Endothelial cell of umbilical vein (primary cell): Measurements from ENCODE around the gene SPO11.

Experiments used
- CTCF ChIP-seq, 2 donors: IDR thresholded peaks; 1 replicate in 1 of 2; 2 replicates in 1 of 2; pipeline ENCODE4 v1.5.1; 2011; ENCODE audit warnings: low read length in 2 of 2, mild to moderate bottlenecking in 2 of 2, moderate library complexity in 2 of 2, control low read depth in 1 of 2, inconsistent platforms in 1 of 2, low read depth in 1 of 2; ENCODE audit not compliant: insufficient read depth in 1 of 2; ENCODE audit errors: extremely low read depth in 1 of 2
- EZH2 ChIP-seq: IDR thresholded peaks from 2 replicates; pipeline ENCODE4 v1.6.1; 2012; ENCODE audit warnings: borderline replicate concordance, low read depth, mild to moderate bottlenecking, moderate library complexity, low read length, inconsistent platforms; ENCODE audit not compliant: severe bottlenecking
- FOS ChIP-seq: IDR thresholded peaks from 2 replicates; pipeline ENCODE4 v1.6.1; 2011; ENCODE audit warnings: mild to moderate bottlenecking, low read length, moderate library complexity, borderline replicate concordance; ENCODE audit not compliant: insufficient read depth
- GATA2 ChIP-seq: IDR thresholded peaks from 2 replicates; pipeline ENCODE4 v1.7.0; 2011; ENCODE audit warnings: low read depth, mild to moderate bottlenecking, moderate library complexity, mixed read lengths, low read length; ENCODE audit not compliant: insufficient read length, insufficient read depth
- JUN ChIP-seq: IDR thresholded peaks from 2 replicates; pipeline ENCODE4 v1.6.1; 2011; ENCODE audit warnings: borderline replicate concordance, low read depth; ENCODE audit not compliant: insufficient read length, insufficient read depth
- MYC ChIP-seq: IDR thresholded peaks from one replicate; pipeline ENCODE4 v1.6.1; 2011; ENCODE audit warnings: mild to moderate bottlenecking, low read depth, low read length
- POLR2A ChIP-seq: IDR thresholded peaks from 2 replicates; pipeline ENCODE4 v1.6.1; 2012; ENCODE audit warnings: low read depth, mild to moderate bottlenecking, control low read depth, low read length
- POLR2AphosphoS5 ChIP-seq: IDR thresholded peaks from 2 replicates; pipeline ENCODE4 v1.6.1; 2012; ENCODE audit warnings: low read depth, mild to moderate bottlenecking, control low read depth, low read length, moderate library complexity; ENCODE audit not compliant: insufficient read depth
- TF ChIP-seq, protein P1 (sequence below): IDR thresholded peaks from 2 replicates; pipeline ENCODE4 v1.6.1; 2011; ENCODE audit not compliant: insufficient read depth, insufficient read length

- TF ChIP-seq EZH2: no peak
- TF ChIP-seq POLR2A: no peak
- no peak for TF ChIP-seq CTCF (IDR thresholded peaks at IDR 0.05; ENCODE audit: extremely low read depth in 1 of 2, insufficient read depth in 1 of 2, low read depth in 1 of 2, low read length in 2 of 2)
- TF ChIP-seq POLR2AphosphoS5: no peak
- no peak for TF ChIP-seq JUN
- no peak for TF ChIP-seq MYC
- TF ChIP-seq, protein P1, sequence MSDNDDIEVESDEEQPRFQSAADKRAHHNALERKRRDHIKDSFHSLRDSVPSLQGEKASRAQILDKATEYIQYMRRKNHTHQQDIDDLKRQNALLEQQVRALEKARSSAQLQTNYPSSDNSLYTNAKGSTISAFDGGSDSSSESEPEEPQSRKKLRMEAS: no peak
- TF ChIP-seq GATA2: no peak
- TF ChIP-seq FOS: no peak
Observed at GRCh38 chr20:57391439-57392301, 62.1 kb downstream of the SPO11 start.
